HepG2 (cell line): ENCODE measurements around the gene METTL2A. TPM values are rescaled to one million over a fixed set of nuclear protein-coding genes. Genes with fewer than 3 reads are reported as not detected.
"Not testable (repeated sequence)": the region's sequence is repeated elsewhere in the genome, so short reads cannot be mapped to it uniquely, and the experiment has no call there.

Experiments used
- BHLHE40 ChIP-seq: IDR thresholded peaks from 2 replicates; pipeline ENCODE4 v1.6.1; 2011; ENCODE audit warnings: low read length, improper control_type of control experiment
- FOXP4 ChIP-seq: sonication (generic); formaldehyde crosslinking; IDR thresholded peaks from 2 replicates; pipeline ENCODE4 v1.4.0; 2020; ENCODE audit warnings: missing genetic modification reagents
- KAT8 ChIP-seq: IDR thresholded peaks from 2 replicates; pipeline ENCODE4 v1.6.1; 2016; ENCODE audit warnings: missing genetic modification reagents, missing compliant biosample characterization
- KLF11 ChIP-seq: IDR thresholded peaks from 2 replicates; pipeline ENCODE4 v1.6.1; 2016; ENCODE audit warnings: missing compliant biosample characterization
- PHF8 ChIP-seq: sonication (generic); formaldehyde crosslinking; IDR thresholded peaks from 2 replicates; pipeline ENCODE4 v1.5.0; 2020; ENCODE audit warnings: missing genetic modification reagents
- RAD21 ChIP-seq: fragments of 450-650 bp; formaldehyde crosslinking; IDR thresholded peaks from 2 replicates; pipeline ENCODE4 v1.5.0; 2020; ENCODE audit warnings: mild to moderate bottlenecking
- SETDB1 ChIP-seq: sonication (generic); formaldehyde crosslinking; IDR thresholded peaks from 2 replicates; pipeline ENCODE4 v1.5.1; 2020; ENCODE audit warnings: missing genetic modification reagents, mild to moderate bottlenecking, borderline replicate concordance
- SIX1 ChIP-seq: sonication (generic); formaldehyde crosslinking; IDR thresholded peaks from 2 replicates; pipeline ENCODE4 v1.4.0; 2020; ENCODE audit warnings: missing genetic modification reagents, borderline replicate concordance
- SOX6 ChIP-seq, 2 experiments: fragments of 450-650 bp in 1 of 2; sonication (generic) in 1 of 2; formaldehyde crosslinking in 1 of 2; IDR thresholded peaks; 2 replicates each; pipeline versions ENCODE4 v1.4.0 to v1.6.1; 2017 to 2020; ENCODE audit warnings: antibody characterized with exemption in 1 of 2, mild to moderate bottlenecking in 1 of 2, missing genetic modification reagents in 1 of 2
- THAP9 ChIP-seq: sonication (generic); formaldehyde crosslinking; IDR thresholded peaks from 2 replicates; pipeline ENCODE4; 2020; ENCODE audit warnings: missing genetic modification reagents, mild to moderate bottlenecking, borderline replicate concordance
- ZNF142 ChIP-seq: sonication (generic); formaldehyde crosslinking; IDR thresholded peaks from 2 replicates; pipeline ENCODE4 v1.4.0; 2020; ENCODE audit warnings: missing genetic modification reagents
- polyA plus RNA-seq, 8 experiments: library from polyadenylated mRNA; depleted of rRNA in 3 of 8; stranded (reverse) in 7 of 8; unstranded in 1 of 8; fragments of >200 nt; fragmentation: Illumina TruSeq in 4 of 8; extraction: Trizol in 4 of 8; gene quantifications; 2 replicates each; pipeline versions ENCODE4 v1.2.1 to v1.2.3, GENCODE V29; 2011 to 2016; ENCODE audit warnings: low read depth in 4 of 8, missing spikeins in 1 of 8, mixed read lengths in 1 of 8; ENCODE audit not compliant: insufficient read depth in 1 of 8
- total RNA-seq, 5 experiments: library from RNA; depleted of rRNA; stranded (reverse); fragments of >200 nt; fragmentation: Illumina TruSeq; extraction: Trizol; gene quantifications; 2 replicates each; pipeline ENCODE4 v1.2.3, GENCODE V29; 2016; ENCODE audit warnings: low read depth in 1 of 5
- TF ChIP-seq, protein P1 (sequence below): sonication (generic); formaldehyde crosslinking; IDR thresholded peaks from 2 replicates; pipeline ENCODE4 v1.4.0; 2020; ENCODE audit warnings: missing genetic modification reagents, borderline replicate concordance

Gene METTL2A
- total and polyA plus RNA-seq, 2 of the 13 experiments (the other 11 are each of a cell fraction or from before 2014, with no cell fraction given): 15.6 to 32.3 TPM

DNA sequence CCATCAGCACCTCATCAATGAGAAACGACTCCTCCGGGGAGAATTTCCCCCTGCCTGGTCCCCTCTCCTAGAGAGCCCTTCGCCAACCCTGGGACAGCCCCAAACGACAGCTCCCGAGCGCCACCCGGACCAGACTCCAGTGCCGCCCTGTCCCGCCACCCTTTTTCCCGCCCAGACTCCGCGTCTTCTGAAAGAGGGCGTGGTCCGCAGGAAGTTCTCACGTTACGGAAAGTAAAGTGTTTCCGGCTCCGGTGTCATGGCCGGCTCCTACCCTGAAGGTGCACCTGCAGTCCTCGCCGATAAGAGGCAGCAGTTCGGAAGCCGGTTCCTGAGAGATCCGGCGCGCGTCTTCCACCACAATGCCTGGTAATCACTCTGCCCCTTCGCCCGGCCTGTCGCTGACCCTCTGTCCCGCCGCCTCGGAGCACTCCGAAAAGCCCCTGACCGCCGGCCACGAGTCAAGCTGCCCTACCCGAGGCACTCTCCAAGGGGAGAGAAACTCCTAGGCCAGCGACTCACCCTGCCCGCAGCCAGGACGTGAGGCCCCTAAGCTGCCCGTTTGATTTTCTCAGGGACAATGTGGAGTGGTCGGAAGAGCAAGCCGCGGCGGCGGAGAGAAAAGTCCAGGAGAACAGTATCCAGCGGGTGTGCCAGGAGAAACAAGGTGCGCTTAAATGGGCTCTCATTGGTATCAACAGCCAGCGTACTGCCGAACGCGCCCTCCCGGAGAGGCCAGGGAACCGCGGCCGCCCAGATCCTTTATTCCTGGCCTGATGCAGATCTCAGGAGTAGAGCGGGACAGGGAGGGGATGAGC lies at the start of gene METTL2A (continued):
- TF ChIP-seq ZNF142 (CRISPR knock-in tag) (peak; percentile 95), THAP9 (CRISPR knock-in tag) (peak; percentile 89), KLF11 (CRISPR knock-in tag) (peak; percentile 59; the same call in 1 of the 2 replicates), SIX1 (peak; percentile 98), RAD21 (CRISPR knock-in tag) (peak; percentile 58; the same call in 1 of the 2 replicates), SOX6 (CRISPR knock-in tag; IDR thresholded peaks at IDR 0.05) (peak; percentile 66; the same call in 1 of the 2 replicates), FOXP4 (CRISPR knock-in tag) (peak; percentile 65), PHF8 (CRISPR knock-in tag) (peak; percentile 95), KAT8 (CRISPR knock-in tag) (peak; percentile 96), BHLHE40 (0 out of 2 replicates have a peak, but pooled peaks have one; percentile 25), SETDB1 (CRISPR knock-in tag) (peak; percentile 99)
- not testable (repeated sequence) for TF ChIP-seq SOX6 (IDR thresholded peaks at IDR 0.05)
- TF ChIP-seq, protein P1, sequence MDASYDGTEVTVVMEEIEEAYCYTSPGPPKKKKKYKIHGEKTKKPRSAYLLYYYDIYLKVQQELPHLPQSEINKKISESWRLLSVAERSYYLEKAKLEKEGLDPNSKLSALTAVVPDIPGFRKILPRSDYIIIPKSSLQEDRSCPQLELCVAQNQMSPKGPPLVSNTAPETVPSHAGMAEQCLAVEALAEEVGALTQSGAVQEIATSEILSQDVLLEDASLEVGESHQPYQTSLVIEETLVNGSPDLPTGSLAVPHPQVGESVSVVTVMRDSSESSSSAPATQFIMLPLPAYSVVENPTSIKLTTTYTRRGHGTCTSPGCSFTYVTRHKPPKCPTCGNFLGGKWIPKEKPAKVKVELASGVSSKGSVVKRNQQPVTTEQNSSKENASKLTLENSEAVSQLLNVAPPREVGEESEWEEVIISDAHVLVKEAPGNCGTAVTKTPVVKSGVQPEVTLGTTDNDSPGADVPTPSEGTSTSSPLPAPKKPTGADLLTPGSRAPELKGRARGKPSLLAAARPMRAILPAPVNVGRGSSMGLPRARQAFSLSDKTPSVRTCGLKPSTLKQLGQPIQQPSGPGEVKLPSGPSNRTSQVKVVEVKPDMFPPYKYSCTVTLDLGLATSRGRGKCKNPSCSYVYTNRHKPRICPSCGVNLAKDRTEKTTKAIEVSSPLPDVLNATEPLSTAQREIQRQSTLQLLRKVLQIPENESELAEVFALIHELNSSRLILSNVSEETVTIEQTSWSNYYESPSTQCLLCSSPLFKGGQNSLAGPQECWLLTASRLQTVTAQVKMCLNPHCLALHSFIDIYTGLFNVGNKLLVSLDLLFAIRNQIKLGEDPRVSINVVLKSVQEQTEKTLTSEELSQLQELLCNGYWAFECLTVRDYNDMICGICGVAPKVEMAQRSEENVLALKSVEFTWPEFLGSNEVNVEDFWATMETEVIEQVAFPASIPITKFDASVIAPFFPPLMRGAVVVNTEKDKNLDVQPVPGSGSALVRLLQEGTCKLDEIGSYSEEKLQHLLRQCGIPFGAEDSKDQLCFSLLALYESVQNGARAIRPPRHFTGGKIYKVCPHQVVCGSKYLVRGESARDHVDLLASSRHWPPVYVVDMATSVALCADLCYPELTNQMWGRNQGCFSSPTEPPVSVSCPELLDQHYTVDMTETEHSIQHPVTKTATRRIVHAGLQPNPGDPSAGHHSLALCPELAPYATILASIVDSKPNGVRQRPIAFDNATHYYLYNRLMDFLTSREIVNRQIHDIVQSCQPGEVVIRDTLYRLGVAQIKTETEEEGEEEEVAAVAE (CRISPR knock-in tag): peak; percentile 58
